C4-2B (cell line): Measurements from ENCODE around the gene SLC37A4.

Source experiments
- ZFX ChIP-seq: fragments of 450-650 bp; IDR thresholded peaks from 2 replicates; pipeline ENCODE4 v1.6.1; 2017
- TF ChIP-seq, protein P1 (sequence below): fragments of 450-650 bp; conservative IDR thresholded peaks from 2 replicates; pipeline ENCODE4 v1.5.1; 2017; ENCODE audit warnings: mild to moderate bottlenecking

DNA sequence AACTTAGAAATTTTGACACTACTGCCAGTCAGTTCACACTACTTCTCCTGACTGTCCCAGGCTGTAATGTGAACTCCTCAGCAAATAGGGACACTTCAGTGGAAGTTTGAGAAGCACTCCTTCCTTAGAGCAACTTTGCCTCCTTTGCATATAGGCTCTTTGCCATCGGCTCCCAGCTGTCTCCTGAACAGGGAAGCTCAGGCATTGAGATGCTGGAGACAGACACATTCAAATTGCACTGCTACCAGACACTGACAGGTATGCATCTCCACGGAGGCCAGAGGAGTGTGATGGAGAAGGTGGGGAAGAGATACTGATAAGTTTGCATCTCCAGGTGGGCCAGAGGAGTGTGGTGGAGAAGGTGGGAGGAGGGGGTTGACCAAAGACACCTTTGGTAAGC, 10.7 kb downstream of the SLC37A4 start:
- TF ChIP-seq, protein P1, sequence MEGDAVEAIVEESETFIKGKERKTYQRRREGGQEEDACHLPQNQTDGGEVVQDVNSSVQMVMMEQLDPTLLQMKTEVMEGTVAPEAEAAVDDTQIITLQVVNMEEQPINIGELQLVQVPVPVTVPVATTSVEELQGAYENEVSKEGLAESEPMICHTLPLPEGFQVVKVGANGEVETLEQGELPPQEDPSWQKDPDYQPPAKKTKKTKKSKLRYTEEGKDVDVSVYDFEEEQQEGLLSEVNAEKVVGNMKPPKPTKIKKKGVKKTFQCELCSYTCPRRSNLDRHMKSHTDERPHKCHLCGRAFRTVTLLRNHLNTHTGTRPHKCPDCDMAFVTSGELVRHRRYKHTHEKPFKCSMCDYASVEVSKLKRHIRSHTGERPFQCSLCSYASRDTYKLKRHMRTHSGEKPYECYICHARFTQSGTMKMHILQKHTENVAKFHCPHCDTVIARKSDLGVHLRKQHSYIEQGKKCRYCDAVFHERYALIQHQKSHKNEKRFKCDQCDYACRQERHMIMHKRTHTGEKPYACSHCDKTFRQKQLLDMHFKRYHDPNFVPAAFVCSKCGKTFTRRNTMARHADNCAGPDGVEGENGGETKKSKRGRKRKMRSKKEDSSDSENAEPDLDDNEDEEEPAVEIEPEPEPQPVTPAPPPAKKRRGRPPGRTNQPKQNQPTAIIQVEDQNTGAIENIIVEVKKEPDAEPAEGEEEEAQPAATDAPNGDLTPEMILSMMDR: no peak
- TF ChIP-seq ZFX: no peak
